ENCODE data around the gene RPL22.
A peak's percentile ranks its signal among the peaks of the same experiment; 100 is the strongest.

The RPL22 gene

DNA sequence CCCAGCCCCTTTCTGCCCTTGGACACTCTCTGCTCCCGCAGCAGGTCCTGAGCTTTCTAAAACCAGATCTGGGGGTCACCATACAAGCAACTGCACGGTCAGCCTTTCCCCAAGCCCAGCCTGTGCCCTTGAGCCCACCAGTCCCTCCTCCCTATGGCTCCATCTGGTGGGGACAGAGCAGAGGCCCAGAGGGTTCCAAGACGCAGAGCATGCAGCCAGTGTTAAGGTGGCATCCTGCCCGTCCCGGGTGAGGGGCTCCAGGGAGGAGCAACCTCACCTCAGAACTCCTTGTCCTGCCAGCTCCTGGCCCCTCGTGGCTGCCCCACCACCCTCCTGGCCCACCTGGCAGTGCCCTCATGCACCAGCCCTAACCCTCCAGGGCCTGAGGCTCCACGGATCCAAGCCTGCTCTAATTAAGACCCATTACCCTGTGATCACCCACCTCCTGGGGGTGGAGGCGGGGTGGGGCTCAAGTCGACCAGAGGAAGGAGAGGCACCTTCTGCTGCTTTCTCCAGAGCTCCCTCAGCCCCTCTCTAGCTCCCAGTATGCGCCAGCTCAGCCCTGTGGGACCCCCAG is 27.8 kb downstream of the RPL22 start:
- DNase-seq: no peak

DNA sequence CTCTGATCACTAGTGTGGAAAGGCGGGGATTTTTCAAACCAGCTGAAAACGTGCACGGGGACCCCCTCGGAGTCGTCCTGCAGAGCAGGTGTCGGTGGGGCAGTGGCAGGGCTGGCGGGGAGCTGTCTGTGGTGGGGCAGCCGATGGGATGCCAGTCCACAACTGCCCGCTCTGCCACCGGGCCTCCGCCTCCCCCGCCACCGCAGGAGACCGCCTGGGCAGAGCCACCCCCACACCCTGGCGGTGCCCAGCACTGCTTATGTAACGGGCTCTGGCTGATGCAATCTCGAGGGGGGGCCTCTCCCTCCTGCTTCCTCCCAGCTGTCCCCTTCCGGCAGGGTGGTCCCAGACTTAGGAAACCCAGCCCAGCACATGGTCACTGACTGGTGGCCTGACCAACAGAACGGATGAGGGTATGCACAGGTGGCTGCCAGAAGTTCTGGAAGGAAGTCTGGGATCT is 28.6 kb downstream of the RPL22 start:
- DNase-seq: no peak

DNA sequence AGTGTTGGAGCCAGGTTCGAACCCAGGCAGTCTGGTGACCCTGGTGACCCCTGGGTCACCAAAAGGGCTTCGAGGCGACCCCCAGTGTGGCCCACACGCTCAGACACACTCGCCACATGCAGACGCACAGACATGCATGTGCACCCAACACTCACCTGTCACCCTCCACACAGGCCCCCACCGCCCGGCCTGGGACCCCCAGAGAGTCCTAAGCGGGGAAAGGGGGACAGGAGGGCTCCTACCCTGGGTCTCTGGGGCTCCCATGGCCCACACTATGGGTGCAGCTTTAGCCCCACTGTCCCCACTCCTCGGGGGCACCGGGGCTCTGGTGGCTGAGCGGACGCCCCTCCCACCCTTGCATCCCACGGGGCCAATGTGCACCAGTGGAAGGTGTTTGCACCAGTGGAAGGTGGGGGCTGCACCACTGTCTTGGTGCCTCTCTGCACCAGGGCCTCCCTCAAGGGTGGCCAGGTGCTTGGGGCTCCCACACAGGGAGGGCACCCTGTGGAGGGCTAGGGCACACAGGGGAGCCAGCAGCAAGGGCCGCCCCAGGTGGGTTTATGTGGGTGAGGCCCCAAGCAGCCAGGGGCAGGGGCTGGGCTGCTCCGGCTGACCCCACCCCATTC is 29.2 kb downstream of the RPL22 start:
- no peak for DNase-seq

DNA sequence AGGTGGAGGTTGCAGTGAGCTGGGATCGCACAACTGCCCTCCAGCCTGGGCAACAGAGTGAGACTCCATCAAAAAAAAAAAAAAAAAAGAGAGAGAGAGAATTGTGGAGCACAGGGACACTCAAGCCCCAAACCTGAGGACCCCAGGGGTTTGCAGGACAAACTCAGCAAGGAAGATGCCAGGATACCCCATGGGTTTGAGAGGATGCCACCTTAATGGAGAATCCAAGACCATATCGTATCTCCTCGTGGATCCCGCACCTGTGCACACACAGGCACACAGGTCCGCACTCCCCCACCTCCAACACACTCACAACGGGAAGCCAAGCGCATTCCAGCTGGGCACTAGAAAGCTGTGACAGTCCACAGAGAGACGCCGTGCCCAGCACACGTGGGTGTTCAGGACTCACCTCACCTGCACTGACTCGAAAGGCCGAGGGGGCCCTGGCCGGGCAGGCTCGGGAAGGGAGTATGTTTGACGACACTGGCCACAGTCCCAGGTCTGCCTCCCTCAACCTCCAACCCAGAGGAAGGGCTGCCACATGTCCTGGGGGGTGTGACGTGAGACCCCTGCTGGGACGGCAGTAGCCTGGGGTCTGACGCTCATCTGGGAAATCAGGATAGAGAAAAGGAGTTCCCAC is 30.3 kb downstream of the RPL22 start:
- DNase-seq: no peak

DNA sequence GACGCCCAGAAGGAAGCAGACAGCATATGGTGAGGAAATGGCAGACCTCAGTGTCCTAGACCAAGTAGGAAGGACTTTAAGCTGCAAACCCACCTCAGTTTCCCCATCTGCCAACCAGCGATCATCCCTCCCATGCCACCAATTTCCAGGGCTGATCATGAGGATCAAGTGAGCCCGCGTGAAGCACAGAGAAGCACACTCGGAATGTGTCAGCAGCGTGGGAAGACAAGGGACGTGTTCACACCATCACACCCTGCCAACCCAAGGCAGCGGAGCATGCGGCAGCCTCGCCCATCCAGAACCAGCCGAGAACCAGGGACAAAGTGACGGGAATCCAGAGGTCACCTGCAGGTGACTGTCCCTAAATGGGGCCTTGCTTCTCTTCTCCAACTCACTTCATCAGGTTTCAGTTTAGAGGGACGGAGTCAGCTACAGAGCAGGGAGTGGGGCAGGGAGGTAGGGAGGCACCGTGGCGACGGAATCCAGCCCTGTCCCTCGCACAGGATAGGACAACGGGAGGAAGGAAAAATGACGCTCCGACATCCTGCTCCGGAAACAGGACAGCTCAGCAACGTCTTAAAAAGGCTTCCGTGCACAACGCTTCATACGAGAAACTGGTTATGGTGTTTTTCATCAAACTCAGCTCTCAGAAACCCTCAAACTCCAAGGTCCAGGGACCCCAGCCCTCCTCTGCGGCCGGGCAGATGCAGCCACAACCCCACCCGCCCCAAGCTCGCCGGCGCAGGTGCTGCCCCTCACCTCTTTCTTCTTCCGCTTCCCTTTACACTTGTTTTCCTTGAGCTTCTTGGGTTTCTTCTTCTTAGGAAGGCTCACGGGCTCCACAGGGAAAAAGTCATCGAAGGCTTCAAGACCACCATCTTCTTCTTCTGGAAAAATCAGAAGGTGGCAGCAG is 31.7 kb downstream of the RPL22 start:
- DNase-seq: no peak

DNA sequence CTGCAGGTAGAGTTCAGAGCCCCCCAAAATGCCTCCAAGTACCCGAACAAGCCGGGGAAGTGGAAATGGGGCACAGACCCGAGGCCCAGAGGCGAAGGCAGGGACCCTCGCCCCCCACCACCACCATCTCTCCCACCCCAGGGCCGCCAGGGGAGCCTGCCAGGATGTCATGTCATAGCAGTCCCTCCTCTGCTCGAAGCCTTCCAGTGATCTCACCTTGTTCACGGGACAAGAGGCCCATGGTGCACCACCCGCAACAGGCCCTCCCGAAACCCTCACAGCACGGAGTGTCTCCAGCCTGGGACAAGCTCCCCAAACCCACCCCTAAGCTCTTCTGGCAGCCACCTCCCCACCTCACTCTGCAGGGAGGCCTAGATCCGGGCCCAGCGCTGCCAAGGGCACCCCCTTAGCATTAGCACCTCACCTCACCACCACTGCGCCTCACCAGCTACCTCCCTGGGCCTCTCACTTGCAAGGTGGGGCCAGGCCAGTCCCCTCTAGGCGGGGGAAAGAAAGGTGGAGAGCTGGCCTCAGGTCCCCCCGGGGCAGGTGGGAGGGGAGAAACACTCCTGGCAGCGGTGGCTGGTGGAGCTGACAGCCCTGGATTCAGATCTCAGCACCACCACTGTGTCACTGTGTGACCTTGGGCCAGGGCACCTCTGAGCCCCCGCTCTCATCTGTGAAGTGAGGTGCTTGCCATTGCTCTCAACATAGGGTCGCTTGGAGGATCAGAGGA is 32.6 kb downstream of the RPL22 start:
- DNase-seq: no peak

DNA sequence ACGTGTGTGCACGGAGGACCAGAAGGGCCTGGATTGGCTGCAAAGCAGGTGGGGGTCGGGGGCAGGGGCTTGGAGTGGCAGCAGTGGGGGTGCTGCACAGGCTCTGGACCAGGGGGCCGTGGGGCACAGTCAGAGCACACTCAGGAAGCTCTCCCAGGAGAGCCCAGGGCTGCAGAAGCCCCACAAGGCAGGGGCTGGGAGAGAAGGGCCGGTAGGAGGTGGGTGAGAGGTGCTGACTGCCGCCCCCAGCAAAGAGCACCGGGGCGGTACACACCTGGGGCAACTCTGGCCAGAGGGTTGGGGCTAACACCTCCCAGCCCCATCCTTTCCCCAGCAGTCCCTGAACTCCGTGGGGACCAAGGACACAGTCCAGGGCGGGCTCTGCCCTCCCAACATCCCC is 33.2 kb downstream of the RPL22 start:
- no peak for DNase-seq

DNA sequence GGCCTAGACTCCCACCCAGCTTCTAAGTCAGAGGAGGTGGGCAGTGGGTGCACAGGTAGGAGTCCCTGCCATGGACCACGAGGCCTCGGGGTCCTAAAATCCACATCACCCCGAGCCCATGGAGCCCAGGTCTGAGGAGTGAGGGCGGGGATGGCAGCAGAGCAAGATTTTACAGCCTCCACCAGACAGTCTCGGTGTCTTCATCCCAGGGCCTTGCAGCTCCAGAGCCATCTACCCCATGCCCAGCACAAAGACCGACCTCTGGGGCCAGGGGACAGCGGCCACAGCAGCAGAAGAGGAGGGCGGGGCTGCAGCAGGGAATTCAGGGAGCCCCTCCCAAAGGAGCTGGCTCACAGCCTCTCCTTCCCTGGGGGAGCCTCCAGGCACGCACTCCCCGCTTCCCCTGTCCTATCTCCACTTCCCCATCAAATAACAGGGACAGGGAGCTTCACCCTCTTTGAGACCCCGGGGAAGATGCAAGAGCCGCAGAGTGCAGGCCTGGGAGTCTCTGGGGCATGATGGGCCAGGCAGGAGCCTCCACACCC is 33.9 kb downstream of the RPL22 start:
- no peak for DNase-seq

DNA sequence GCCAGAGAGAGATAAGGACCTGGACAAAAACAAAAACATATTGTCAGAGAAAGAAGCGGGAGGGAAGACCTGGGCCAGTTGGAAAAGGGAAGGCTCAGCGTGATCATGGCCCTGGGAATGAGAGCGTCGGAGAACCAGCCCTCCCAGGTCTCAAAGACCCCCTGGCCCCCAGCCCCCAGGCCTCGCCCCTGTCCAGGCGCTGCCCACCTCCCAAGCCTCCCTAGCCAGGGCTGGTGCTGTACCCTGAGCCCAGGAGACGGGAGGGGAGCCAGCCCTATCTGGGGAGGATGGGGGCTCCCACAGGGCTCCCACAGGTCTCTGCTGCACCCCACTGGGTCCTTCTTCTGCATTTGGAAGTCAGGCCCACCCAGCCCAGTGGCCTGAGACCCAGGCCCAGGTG is 34.4 kb downstream of the RPL22 start:
- no peak for DNase-seq

DNA sequence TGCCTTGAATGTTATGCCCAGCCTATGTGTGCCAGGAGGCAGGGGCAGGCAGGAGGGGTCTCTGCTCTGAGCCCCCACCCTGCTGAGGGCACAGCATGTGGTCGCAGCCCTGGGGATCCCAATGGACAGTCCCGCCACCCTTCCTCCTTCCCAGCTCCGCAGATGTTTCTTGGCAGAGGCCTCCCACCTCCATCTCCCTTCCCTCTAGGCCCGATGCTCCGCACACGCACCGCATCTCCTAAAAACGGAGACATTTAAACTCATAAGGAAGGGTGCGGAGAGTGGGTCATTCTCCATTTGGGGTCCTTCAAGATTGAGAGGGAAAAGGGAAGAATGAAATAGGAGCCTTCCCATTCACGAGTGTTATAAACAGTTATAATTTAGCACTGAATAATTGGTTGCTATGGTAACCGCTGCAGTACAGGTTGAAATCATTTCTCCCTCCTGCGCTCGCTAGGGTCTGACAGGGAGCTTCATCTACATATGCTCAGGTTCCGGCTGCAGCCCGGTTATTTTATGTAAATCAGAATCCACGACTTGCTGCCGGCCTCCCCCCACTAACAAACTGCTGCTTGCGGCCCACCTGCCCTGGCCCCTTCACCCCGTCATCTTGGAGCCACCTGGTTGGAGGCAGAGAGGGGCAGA is 35.3 kb downstream of the RPL22 start:
- no peak for DNase-seq

DNA sequence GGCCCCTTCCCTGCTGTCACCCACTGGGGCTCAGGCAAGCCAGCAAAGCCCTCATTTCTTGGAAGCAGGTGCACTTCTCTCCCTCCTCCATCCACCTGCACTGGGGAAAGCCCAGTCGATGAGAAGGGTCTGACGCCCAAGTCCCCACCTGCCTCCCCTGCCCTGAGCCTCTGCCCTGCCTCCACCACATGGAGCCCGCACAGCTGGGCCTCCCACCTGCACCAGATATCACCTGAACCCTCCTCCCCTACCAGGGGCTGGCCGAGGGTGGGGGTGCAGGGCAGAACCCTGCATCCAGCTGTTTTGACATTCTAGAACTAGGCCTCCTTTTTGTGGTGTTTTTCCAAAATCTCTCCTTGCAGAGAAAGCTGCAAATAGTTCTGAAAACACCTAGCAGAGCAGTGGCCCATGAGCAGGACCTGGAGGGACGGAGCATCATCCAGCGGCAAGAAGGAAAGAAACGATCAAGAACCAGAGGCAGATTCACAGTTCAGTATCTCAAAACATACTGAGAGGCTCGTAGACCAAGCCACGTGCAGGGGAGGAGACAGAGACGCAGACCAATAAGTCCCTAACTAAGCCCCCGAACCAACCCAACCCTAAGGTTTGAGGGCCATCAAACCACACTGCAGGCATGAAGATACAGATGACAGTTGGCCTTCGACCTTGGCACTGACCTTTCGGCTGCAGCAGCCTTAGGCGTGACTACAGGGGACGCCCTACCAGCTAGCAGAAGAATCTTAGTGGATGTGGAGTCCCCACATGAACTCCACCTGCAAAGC is 36.0 kb downstream of the RPL22 start:
- no peak for DNase-seq

DNA sequence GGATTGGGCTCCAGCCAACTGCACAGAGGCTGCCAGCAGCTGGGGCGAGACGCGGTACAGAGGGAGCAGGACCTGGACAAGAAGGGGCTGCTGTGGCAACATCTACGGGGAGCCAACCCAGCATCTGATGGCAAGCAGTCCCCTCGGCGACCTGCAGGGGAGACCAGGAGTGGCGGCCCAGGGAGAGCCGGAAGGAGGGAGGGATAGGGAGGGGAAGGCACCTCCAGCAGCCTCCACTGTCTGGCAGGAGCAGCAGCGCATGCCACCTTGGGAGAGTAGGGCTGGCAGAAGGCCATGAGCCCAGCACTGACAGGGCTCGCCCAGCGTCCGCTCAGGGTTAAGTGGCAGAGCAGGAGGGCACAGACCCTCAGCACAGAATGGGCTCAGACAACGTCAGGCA is 36.6 kb downstream of the RPL22 start:
- DNase-seq: no peak

DNA sequence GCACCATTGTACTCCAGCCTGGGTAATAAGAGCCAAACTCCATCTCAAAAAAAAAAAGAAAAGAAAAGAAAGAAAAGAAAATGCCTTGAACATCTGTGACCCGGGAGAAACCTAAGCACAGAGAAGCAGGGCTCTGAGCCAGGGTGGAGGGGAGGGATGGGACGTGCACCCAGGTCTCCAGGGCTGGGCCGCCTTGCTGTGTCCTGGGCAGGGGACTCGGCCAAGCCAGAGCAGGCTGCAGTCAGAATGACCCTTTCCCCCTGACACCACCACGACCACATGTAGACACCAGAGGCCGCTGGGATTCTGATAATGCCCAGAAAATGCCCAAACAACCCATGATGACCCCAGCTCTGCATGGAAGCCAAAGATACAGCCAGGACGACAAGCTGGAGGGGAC is 37.1 kb downstream of the RPL22 start:
- no peak for DNase-seq

DNA sequence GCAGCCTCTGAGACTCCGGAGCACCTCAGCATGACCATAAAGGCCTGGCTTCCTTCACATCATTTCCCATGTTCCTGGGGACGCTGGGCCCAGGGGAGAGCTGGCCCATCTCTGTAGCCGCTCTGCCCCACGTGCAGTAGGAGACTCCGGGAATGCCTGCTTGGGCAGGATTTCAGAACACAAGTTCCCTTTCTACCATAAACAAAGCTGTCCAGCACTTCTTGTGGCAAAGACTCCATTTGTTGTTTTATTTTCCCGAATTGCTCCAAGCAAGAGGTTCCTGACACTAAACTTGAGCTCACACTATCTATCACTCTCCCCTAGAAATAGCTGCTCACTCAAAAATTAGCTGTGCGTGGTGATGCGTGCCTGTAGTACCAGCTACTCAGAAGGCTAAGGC is 41.2 kb downstream of the RPL22 start:
- no peak for DNase-seq

DNA sequence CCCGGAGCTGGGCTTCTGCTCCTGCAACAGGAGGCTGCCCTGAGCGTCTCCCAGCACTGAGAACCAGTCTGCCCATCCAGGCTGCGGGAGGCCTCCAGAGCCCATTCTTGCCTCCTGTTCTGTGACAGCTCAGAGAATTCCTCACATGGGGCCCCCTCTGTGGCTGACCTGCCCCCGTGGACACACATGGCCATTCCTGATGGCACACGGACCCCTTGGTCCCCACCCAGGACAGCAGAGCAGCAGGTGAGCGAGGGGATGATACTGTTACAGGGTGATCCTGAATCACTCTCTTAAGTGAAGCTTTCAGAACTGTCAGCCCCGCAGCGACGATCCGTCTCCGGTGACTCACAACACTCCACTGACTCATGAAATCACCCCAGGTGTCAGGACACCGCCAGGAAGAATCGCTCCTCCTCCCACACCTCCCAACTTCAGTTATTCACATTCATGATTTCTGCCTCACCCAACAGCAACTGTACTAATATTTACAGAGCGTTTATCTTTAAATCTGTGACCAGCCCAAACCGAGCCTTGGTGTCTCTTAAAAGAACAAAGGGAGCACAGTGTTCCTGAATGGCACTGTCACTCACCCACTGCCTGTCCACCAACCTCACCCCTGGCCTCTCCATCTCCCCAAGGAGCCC is 41.7 kb downstream of the RPL22 start:
- DNase-seq: peak; percentile 44

DNA sequence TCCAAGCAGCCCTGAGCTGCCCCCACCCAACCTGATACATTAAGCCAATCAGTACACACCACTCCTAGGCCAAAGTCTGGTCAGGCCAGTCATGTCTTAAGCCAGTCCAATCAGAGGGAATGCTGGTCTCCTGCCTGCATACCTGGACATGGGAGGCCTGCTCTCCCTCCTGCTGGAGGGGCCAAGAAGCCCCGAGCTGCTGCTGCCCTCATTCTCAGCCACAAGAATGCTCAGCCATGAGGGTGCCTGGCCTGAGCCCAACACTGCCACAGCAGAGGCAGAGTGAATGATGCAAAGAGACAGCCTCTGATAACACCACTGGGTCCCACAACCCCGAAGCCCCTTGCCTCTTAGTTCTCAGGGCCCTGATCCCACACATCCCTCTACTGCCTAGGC is 42.3 kb downstream of the RPL22 start:
- no peak for DNase-seq

DNA sequence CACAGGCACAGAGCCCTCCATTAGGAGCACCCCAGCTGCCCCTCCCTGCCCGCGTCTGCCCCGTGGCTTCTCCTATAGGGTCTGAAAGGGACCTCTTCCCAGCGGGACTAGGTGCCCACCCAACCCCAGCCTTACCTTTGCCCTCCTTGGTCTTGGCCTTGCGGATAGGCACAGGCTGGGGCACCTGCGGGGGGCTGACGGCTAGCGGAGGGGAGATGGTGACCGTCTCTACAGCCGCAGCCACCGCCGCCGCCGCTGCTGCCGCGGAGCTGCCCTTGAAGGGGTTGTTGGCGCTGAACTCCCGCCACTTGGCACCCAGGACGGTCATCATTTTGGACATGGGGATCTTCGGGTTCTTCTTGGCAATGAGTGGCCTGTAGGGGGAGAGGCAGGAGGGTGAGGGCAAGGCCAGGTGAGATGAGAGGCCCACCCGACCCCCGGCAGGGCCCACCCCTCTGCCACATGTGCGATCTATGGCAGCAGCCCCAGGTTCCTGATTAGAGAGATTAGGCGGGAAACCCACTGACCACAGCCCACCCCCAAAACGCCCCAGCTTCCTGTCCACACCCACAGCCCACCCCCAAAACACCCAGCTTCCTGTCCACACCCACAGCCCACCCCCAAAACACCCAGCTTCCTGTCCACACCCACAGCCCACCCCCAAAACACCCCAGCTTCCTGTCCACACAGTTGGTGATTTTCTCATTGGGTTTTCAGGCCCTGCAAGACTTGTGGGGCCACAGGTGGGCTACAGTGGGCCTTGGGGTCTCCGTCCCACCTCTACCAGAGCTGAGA is 44.7 kb downstream of the RPL22 start:
- no peak for DNase-seq

DNA sequence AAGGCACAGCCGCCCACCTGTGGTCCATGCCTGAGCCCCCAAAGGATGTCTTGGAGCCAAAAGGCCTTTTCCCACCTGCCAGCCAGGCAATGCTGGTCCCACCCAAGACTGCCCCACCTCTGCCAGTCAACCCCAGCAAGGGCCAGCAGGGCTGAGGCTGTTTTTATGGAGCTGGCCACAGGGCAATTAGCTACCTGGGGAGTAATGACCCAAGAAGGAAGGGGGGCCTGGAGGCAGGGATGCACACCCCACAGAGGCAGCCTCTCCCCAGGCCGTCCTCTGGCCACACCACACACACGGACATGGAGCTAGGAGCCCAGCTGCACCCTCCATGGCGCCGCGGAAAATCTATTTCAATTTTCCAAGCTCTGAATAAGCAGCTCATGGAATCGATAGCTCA is 46.5 kb downstream of the RPL22 start:
- DNase-seq: no peak

DNA sequence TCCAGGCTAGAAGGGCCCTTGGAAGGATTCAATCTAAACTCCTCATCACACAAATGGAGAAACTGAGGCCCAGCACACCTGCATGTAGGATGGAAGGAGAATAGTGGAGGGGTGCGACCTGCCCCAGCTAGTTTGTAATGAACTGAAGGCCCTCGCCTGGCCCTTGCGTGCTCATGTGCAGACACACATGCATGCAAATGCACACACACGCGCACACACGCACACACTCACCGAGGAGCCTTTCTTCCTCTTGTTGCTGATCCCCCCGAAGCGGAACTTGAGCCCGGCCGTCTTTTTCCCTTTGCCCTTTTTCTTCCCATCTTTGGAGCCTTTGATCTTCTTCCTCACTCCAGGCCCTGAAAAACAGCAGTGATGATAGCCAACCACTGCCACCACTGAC is 47.2 kb downstream of the RPL22 start:
- DNase-seq: no peak

DNA sequence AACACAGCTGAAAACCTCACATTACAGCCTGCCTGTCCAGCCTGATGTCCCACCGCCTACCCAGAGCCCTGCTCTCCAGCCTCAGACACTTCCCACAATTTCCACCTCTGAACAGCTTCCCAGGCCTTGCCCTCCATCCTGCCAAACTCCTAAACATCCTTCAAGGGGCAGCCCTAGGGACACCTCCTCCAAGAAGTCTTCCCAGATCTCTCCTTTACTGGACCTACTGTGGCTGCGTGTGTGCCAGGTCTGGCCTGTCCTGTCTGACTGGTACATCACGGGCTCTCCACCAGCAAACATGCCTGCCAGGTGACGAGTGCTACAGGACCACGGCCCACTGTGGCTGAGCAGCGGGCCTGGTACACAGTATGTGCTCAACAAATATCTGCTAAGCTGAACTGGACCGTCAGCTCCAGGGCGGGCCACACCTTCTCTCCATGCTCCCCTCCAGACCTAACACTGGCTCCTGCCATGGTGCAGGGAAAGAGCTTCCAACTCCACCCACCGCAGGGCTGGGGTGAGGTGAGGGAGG is 48.0 kb downstream of the RPL22 start:
- DNase-seq: no peak

All from activated CD4-positive, alpha-beta T cell treated with anti-CD3 and anti-CD28 coated beads, Interleukin-2, amount 50 U/mL, for 16 hours (primary cell).